ENCODE measurements around the gene TRAF2. TPM values are rescaled to one million over a fixed set of nuclear protein-coding genes. Genes with fewer than 3 reads are reported as not detected.

TRAF2 gene
- total and polyA plus RNA-seq, 2 donors (not counting 1 experiment from before 2014, with no cell fraction given): 25.5 to 54.5 TPM

- no peak overlapping the region for H3K9ac ChIP-seq (ENCODE audit: low read length)
- Mint-ChIP-seq H3K4me3 (no peak overlapping the region), H3K9me3 (ENCODE audit: insufficient read depth) (no peaks in the 10 kb centered on the region), H3K4me1 (peaks cover 3% of the 10 kb centered on the region), H3K27ac (no peak overlapping the region), H3K27me3 (no peaks in the 10 kb centered on the region)
- DNase-seq (peak; percentile 13), ATAC-seq (ENCODE audit: low read depth) (no peak)
- ChIA-PET CTCF (interaction anchor here (1.2 to 1.3 kb wide), 2 partner anchors 14 to 178 kb away, joined by 3 to 7 read pairs; partner anchors contain the start of gene AJM1), POLR2A (no interaction called here)
- H3K9me3 ChIP-seq (ENCODE audit: control extremely low read depth in 1 of 3, control insufficient read depth in 2 of 3, insufficient read depth in 1 of 3, low read length in 2 of 3): no peaks in the 10 kb centered on the region
- H3K4me3 ChIP-seq (ENCODE audit: control extremely low read depth in 1 of 5, extremely low read depth in 1 of 5, insufficient read depth in 1 of 5, low read depth in 2 of 5, low read length in 4 of 5): no peak overlapping the region
- H3K27me3 ChIP-seq (replicated peaks in 1 of 4; ENCODE audit: control extremely low read depth in 1 of 4, control insufficient read depth in 3 of 4, insufficient read depth in 4 of 4, low read length in 3 of 4): no peaks in the 10 kb centered on the region
- no peak overlapping the region for H3K4me2 ChIP-seq (replicated peaks; ENCODE audit: low read depth, low read length, poor library complexity, severe bottlenecking)
- no peak overlapping the region for H2AFZ ChIP-seq (ENCODE audit: insufficient read depth, low read depth, low read length, poor library complexity, severe bottlenecking)
- 71% methylated on average over 14 of the region's 14 CpGs for WGBS (ENCODE audit: insufficient coverage)
- H3K36me3 ChIP-seq (replicated peaks in 1 of 2; ENCODE audit: control extremely low read depth in 1 of 2, control insufficient read depth in 1 of 2, extremely low read depth in 1 of 2, insufficient read depth in 2 of 2, low read length in 1 of 2): peaks cover 0 to 11% of the 10 kb centered on the region in 2 experiments
- H3K4me1 ChIP-seq (ENCODE audit: control insufficient read depth in 2 of 2, insufficient read depth in 2 of 2, low read length in 2 of 2): peaks cover 0 to 5% of the 10 kb centered on the region in 2 donors
- intact Hi-C loops (cut with micrococcal nuclease): no loop called here
- H3K27ac ChIP-seq (ENCODE audit: low read length in 2 of 2): no peak overlapping the region
- no peaks in the 10 kb centered on the region for H3K79me2 ChIP-seq (ENCODE audit: control insufficient read depth, insufficient read depth, low read length)
- TF ChIP-seq EZH2 (IDR thresholded peaks at IDR 0.05; ENCODE audit: borderline replicate concordance, insufficient read depth, low read depth, low read length, poor library complexity, severe bottlenecking) (no peak), CTCF (IDR thresholded peaks at IDR 0.05) (no peak)
- peaks cover 8% of the 10 kb centered on the region for H4K20me1 ChIP-seq (ENCODE audit: control insufficient read depth, insufficient read depth, low read length, poor library complexity, severe bottlenecking)
Measured at GRCh38 chr9:136856541-136857141, 29.7 kb upstream of the TRAF2 start.

- DNase-seq: no peak
- intact Hi-C loops (cut with micrococcal nuclease): no loop called here
- ChIA-PET CTCF (no interaction called here), POLR2A (no interaction called here)
- peaks cover 11% of the 10 kb centered on the region for H4K20me1 ChIP-seq (ENCODE audit: control insufficient read depth, insufficient read depth, low read length, poor library complexity, severe bottlenecking)
- no peaks in the 10 kb centered on the region for H3K9me3 Mint-ChIP-seq (ENCODE audit: insufficient read depth)
- H3K4me3 ChIP-seq (ENCODE audit: control extremely low read depth in 1 of 5, extremely low read depth in 1 of 5, insufficient read depth in 1 of 5, low read depth in 2 of 5, low read length in 4 of 5): no peak overlapping the region
- ATAC-seq (ENCODE audit: low read depth): no peak
- peaks cover 0 to 5% of the 10 kb centered on the region in 2 donors for H3K4me1 ChIP-seq (ENCODE audit: control insufficient read depth in 2 of 2, insufficient read depth in 2 of 2, low read length in 2 of 2)
- peaks cover 4% of the 10 kb centered on the region for H3K4me1 Mint-ChIP-seq
- no peaks in the 10 kb centered on the region for H3K27me3 ChIP-seq (replicated peaks in 1 of 4; ENCODE audit: control extremely low read depth in 1 of 4, control insufficient read depth in 3 of 4, insufficient read depth in 4 of 4, low read length in 3 of 4)
- no peak overlapping the region for H3K27ac Mint-ChIP-seq
- no peak overlapping the region for H2AFZ ChIP-seq (ENCODE audit: insufficient read depth, low read depth, low read length, poor library complexity, severe bottlenecking)
- no peak overlapping the region for H3K4me3 Mint-ChIP-seq
- no peak overlapping the region for H3K4me2 ChIP-seq (replicated peaks; ENCODE audit: low read depth, low read length, poor library complexity, severe bottlenecking)
- H3K9ac ChIP-seq (ENCODE audit: low read length): no peak overlapping the region
- no peaks in the 10 kb centered on the region for H3K79me2 ChIP-seq (ENCODE audit: control insufficient read depth, insufficient read depth, low read length)
- no peak overlapping the region for H3K27ac ChIP-seq (ENCODE audit: low read length in 2 of 2)
- no peaks in the 10 kb centered on the region for H3K9me3 ChIP-seq (ENCODE audit: control extremely low read depth in 1 of 3, control insufficient read depth in 2 of 3, insufficient read depth in 1 of 3, low read length in 2 of 3)
- TF ChIP-seq CTCF (IDR thresholded peaks at IDR 0.05) (no peak), EZH2 (IDR thresholded peaks at IDR 0.05; ENCODE audit: borderline replicate concordance, insufficient read depth, low read depth, low read length, poor library complexity, severe bottlenecking) (no peak)
- no peaks in the 10 kb centered on the region for H3K27me3 Mint-ChIP-seq
- 92% methylated on average over 18 of the region's 19 CpGs for WGBS (ENCODE audit: insufficient coverage)
- peaks cover 0 to 16% of the 10 kb centered on the region in 2 experiments for H3K36me3 ChIP-seq (replicated peaks in 1 of 2; ENCODE audit: control extremely low read depth in 1 of 2, control insufficient read depth in 1 of 2, extremely low read depth in 1 of 2, insufficient read depth in 2 of 2, low read length in 1 of 2)
Measured at GRCh38 chr9:136857166-136857565, 29.1 kb upstream of the TRAF2 start.
